NT2/D1 (cell line): ENCODE results near the gene AK8.

Experiments
- SUZ12 ChIP-seq: IDR thresholded peaks from 2 replicates; pipeline ENCODE4 v1.6.1; 2011; ENCODE audit not compliant: insufficient read length, insufficient read depth; ENCODE audit errors: extremely low read depth
- YY1 ChIP-seq: IDR thresholded peaks from 2 replicates; pipeline ENCODE4 v1.6.1; 2011; ENCODE audit not compliant: insufficient read length, insufficient read depth
- ZNF274 ChIP-seq: IDR thresholded peaks from 2 replicates; pipeline ENCODE4 v1.6.1; 2011; ENCODE audit warnings: mild to moderate bottlenecking, low read depth, low read length

DNA sequence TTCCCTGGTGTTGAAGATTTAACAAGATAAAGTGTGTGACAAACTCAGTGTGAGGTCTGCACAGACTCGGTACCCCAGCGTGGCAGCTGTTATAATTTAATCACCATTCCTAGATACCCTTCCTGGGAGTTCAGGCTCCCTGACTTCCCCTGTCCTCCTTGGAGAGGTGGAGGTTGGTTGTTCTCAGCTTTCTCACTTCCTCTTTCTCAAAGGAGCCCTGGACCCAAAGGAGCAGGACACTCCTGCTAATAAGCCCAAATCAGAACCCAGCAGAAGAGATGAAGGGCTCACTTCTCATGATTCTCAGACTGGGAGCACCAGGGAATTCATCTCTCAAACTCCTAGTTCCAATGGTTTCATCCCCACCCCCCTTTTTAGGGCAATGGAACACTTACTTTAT, 149.6 kb downstream of the AK8 start:
- no peak for TF ChIP-seq ZNF274
- no peak for TF ChIP-seq YY1
- TF ChIP-seq SUZ12, result no peak
